Mesenchymal stem cell (in vitro differentiated cells and primary cell): ENCODE data around the gene CDC42BPB.

Source experiments
- DNase-seq: peaks from one replicate; pipeline ENCODE4 v3.0.0-alpha.2; 2013
- H2AFZ ChIP-seq: one replicate; pipeline ENCODE4 v1.6.1; 2013; ENCODE audit warnings: low read depth, mild to moderate bottlenecking, control low read depth, inconsistent platforms, low read length, moderate library complexity
- H2AK5ac ChIP-seq: 2 replicates; pipeline ENCODE4 v1.6.1; 2013; ENCODE audit warnings: low read length, moderate library complexity, mild to moderate bottlenecking, inconsistent platforms; ENCODE audit not compliant: severe bottlenecking
- H2BK120ac ChIP-seq: one replicate; pipeline ENCODE4 v1.6.1; 2013; ENCODE audit warnings: low read depth, mild to moderate bottlenecking, inconsistent platforms, low read length, moderate library complexity
- H2BK12ac ChIP-seq, 2 experiments: one replicate each; pipeline ENCODE4 v1.6.1; 2013; ENCODE audit warnings: inconsistent platforms in 2 of 2, low read length in 2 of 2, mild to moderate bottlenecking in 2 of 2, moderate library complexity in 2 of 2, control low read depth in 1 of 2
- H2BK15ac ChIP-seq: one replicate; pipeline ENCODE4 v1.6.1; 2013; ENCODE audit warnings: mild to moderate bottlenecking, low read depth, inconsistent platforms; ENCODE audit not compliant: poor library complexity, severe bottlenecking
- H2BK5ac ChIP-seq: 2 replicates; pipeline ENCODE4 v1.6.1; 2013; ENCODE audit warnings: low read depth, mild to moderate bottlenecking, low read length, control low read depth, inconsistent platforms; ENCODE audit not compliant: poor library complexity, severe bottlenecking
- H3K14ac ChIP-seq, 2 experiments: one replicate each; pipeline ENCODE4 v1.6.1; 2013; ENCODE audit warnings: inconsistent platforms in 2 of 2, low read length in 2 of 2, control low read depth in 1 of 2, mild to moderate bottlenecking in 1 of 2, moderate library complexity in 1 of 2
- H3K18ac ChIP-seq, 2 experiments: one replicate each; pipeline ENCODE4 v1.6.1; 2013; ENCODE audit warnings: inconsistent platforms in 2 of 2, low read length in 2 of 2, control low read depth in 1 of 2, low read depth in 1 of 2, mild to moderate bottlenecking in 1 of 2
- H3K23ac ChIP-seq, 2 experiments: one replicate each; pipeline ENCODE4 v1.6.1; 2013; ENCODE audit warnings: inconsistent platforms in 2 of 2, low read length in 2 of 2, mild to moderate bottlenecking in 2 of 2, moderate library complexity in 2 of 2, control low read depth in 1 of 2
- H3K27ac ChIP-seq: 2 replicates; pipeline ENCODE4 v1.5.1; 2013; ENCODE audit warnings: mild to moderate bottlenecking, moderate library complexity, low read length, control low read depth, inconsistent platforms; ENCODE audit not compliant: poor library complexity, severe bottlenecking
- H3K27me3 ChIP-seq, 2 experiments: 2 replicates each; pipeline versions ENCODE4 v1.6.1 to v1.7.0; 2013; ENCODE audit warnings: low read length in 2 of 2, mild to moderate bottlenecking in 2 of 2, moderate library complexity in 2 of 2, control low read depth in 1 of 2, inconsistent platforms in 1 of 2; ENCODE audit not compliant: control insufficient read depth in 1 of 2, insufficient read depth in 1 of 2
- H3K36me3 ChIP-seq, 2 experiments: 2 replicates each; pipeline versions ENCODE4 v1.6.1 to v1.7.0; 2013; ENCODE audit warnings: low read length in 2 of 2, control low read depth in 1 of 2, inconsistent platforms in 1 of 2, low read depth in 1 of 2, mild to moderate bottlenecking in 1 of 2; ENCODE audit not compliant: insufficient read depth in 2 of 2, control insufficient read depth in 1 of 2
- H3K4ac ChIP-seq, 2 experiments: one replicate each; pipeline ENCODE4 v1.6.1; 2013; ENCODE audit warnings: inconsistent platforms in 2 of 2, low read length in 2 of 2, mild to moderate bottlenecking in 2 of 2, moderate library complexity in 2 of 2, control low read depth in 1 of 2, low read depth in 1 of 2
- H3K4me1 ChIP-seq: 2 replicates; pipeline ENCODE4 v1.6.1; 2013; ENCODE audit warnings: low read depth, low read length, control low read depth; ENCODE audit not compliant: control insufficient read depth, insufficient read depth
- H3K4me2 ChIP-seq: 2 replicates; pipeline ENCODE4 v1.6.1; 2013; ENCODE audit warnings: low read length, mild to moderate bottlenecking, inconsistent platforms; ENCODE audit not compliant: poor library complexity, severe bottlenecking
- H3K4me3 ChIP-seq, 2 experiments: 2 replicates each; pipeline versions ENCODE4 v1.5.1 to v1.7.0; 2013; ENCODE audit warnings: low read length in 2 of 2, mild to moderate bottlenecking in 2 of 2, control low read depth in 1 of 2, low read depth in 1 of 2; ENCODE audit not compliant: insufficient read depth in 1 of 2
- H3K79me1 ChIP-seq: replicated peaks from 2 replicates; pipeline ENCODE4 v1.6.1; 2013; ENCODE audit warnings: mild to moderate bottlenecking, control low read depth, low read length, inconsistent platforms; ENCODE audit not compliant: poor library complexity, severe bottlenecking
- H3K9ac ChIP-seq: 2 replicates; pipeline ENCODE4 v1.7.0; 2013; ENCODE audit warnings: mild to moderate bottlenecking, low read length, moderate library complexity
- H3K9me3 ChIP-seq: 2 replicates; pipeline ENCODE4 v1.7.0; 2013; ENCODE audit warnings: mild to moderate bottlenecking, low read length; ENCODE audit not compliant: control insufficient read depth
- H4K8ac ChIP-seq: one replicate; pipeline ENCODE4 v1.6.1; 2013; ENCODE audit warnings: inconsistent platforms, mild to moderate bottlenecking, low read length, moderate library complexity
- H4K91ac ChIP-seq: one replicate; pipeline ENCODE4 v1.6.1; 2013; ENCODE audit warnings: mild to moderate bottlenecking, low read length, inconsistent platforms
- WGBS: methylation state at CpG from one replicate; pipeline ENCODE4 v1.1.7; 2013; ENCODE audit warnings: mixed read lengths; 5-methylcytosine and 5-hydroxymethylcytosine counted together

Gene CDC42BPB

GRCh38 chr14:103023881-103024473, 33.4 kb downstream of the CDC42BPB start:
- Histone ChIP-seq H2AFZ (no peak overlapping the region), H2BK15ac (no peak overlapping the region), H2BK120ac (no peak overlapping the region), H3K18ac (peak overlapping the region; percentile 4 to 73), H2AK5ac (no peak overlapping the region), H3K36me3 (peaks cover 9 to 11% of the 10 kb centered on the region in 2 experiments), H4K8ac (peak overlapping the region; percentile 61), H3K9ac (peak overlapping the region; percentile 85), H3K27ac (peak overlapping the region; percentile 81), H2BK12ac (peak overlapping the region in 1 of 2 experiments; percentile 83), H3K4me3 (peak overlapping the region in 1 of 2 experiments; percentile 64), H3K14ac (no peak overlapping the region), H3K4ac (peak overlapping the region in 1 of 2 experiments; percentile 9), H3K4me2 (peak overlapping the region; percentile 52), H3K23ac (no peak overlapping the region), H3K4me1 (peaks cover 32% of the 10 kb centered on the region), H3K9me3 (no peaks in the 10 kb centered on the region), H2BK5ac (no peak overlapping the region), H3K27me3 (no peaks in the 10 kb centered on the region), H4K91ac (no peak overlapping the region), H3K79me1 (no peaks in the 10 kb centered on the region)
- peak; percentile 94 for DNase-seq
- WGBS = 7% methylated on average over 14 of the region's 15 CpGs

GRCh38 chr14:103022685-103023044, 34.7 kb downstream of the CDC42BPB start:
- no peak overlapping the region for H3K14ac ChIP-seq
- peak overlapping the region; percentile 61 for H3K9ac ChIP-seq
- no peak overlapping the region for H2AK5ac ChIP-seq
- peaks cover 39% of the 10 kb centered on the region for H3K4me1 ChIP-seq
- 68% methylated on average over 2 of the region's 2 CpGs for WGBS
- DNase-seq = peak; percentile 33
- no peaks in the 10 kb centered on the region for H3K27me3 ChIP-seq
- H2BK15ac ChIP-seq = no peak overlapping the region
- no peak overlapping the region for H4K8ac ChIP-seq
- H3K18ac ChIP-seq = no peak overlapping the region
- H3K4me3 ChIP-seq = peak overlapping the region in 1 of 2 experiments; percentile 44
- peak overlapping the region; percentile 61 for H3K27ac ChIP-seq
- no peak overlapping the region for H2BK5ac ChIP-seq
- peak overlapping the region; percentile 12 for H3K4me2 ChIP-seq
- no peak overlapping the region for H2AFZ ChIP-seq
- no peak overlapping the region for H2BK12ac ChIP-seq
- peaks cover 9 to 11% of the 10 kb centered on the region in 2 experiments for H3K36me3 ChIP-seq
- H3K23ac ChIP-seq = no peak overlapping the region
- no peaks in the 10 kb centered on the region for H3K9me3 ChIP-seq
- H3K79me1 ChIP-seq = no peaks in the 10 kb centered on the region
- no peak overlapping the region for H4K91ac ChIP-seq
- H3K4ac ChIP-seq = no peak overlapping the region
- no peak overlapping the region for H2BK120ac ChIP-seq

GRCh38 chr14:103022002-103022684, 35.2 kb downstream of the CDC42BPB start:
- no peak overlapping the region for H2AFZ ChIP-seq
- H3K9ac ChIP-seq = peak overlapping the region; percentile 61
- no peak overlapping the region for H3K14ac ChIP-seq
- H3K79me1 ChIP-seq = no peaks in the 10 kb centered on the region
- H4K91ac ChIP-seq = no peak overlapping the region
- peaks cover 42% of the 10 kb centered on the region for H3K4me1 ChIP-seq
- peak overlapping the region in 1 of 2 experiments; percentile 44 for H3K4me3 ChIP-seq
- H3K27ac ChIP-seq = peak overlapping the region; percentile 61
- H3K27me3 ChIP-seq = no peaks in the 10 kb centered on the region
- no peaks in the 10 kb centered on the region for H3K9me3 ChIP-seq
- H3K18ac ChIP-seq = no peak overlapping the region
- H3K4ac ChIP-seq = peak overlapping the region in 1 of 2 experiments; percentile 18
- H4K8ac ChIP-seq = peak overlapping the region; percentile 5
- no peak overlapping the region for H2BK12ac ChIP-seq
- 52% methylated on average over 12 of the region's 12 CpGs for WGBS
- no peak overlapping the region for H2BK5ac ChIP-seq
- H3K23ac ChIP-seq = no peak overlapping the region
- H2BK15ac ChIP-seq = no peak overlapping the region
- peaks cover 11 to 12% of the 10 kb centered on the region in 2 experiments for H3K36me3 ChIP-seq
- no peak overlapping the region for H2AK5ac ChIP-seq
- no peak overlapping the region for H2BK120ac ChIP-seq
- DNase-seq = peak; percentile 56
- peak overlapping the region; percentile 12 for H3K4me2 ChIP-seq

GRCh38 chr14:103021684-103022001, 35.7 kb downstream of the CDC42BPB start:
- Histone ChIP-seq H3K18ac (no peak overlapping the region), H3K36me3 (peaks cover 11 to 12% of the 10 kb centered on the region in 2 experiments), H3K4ac (peak overlapping the region in 1 of 2 experiments; percentile 18), H3K14ac (no peak overlapping the region), H3K4me1 (peaks cover 42% of the 10 kb centered on the region), H2BK120ac (no peak overlapping the region), H2BK5ac (no peak overlapping the region), H3K4me2 (no peak overlapping the region), H4K91ac (no peak overlapping the region), H3K9me3 (no peaks in the 10 kb centered on the region), H2AFZ (no peak overlapping the region), H4K8ac (no peak overlapping the region), H2BK15ac (no peak overlapping the region), H3K27me3 (no peaks in the 10 kb centered on the region), H3K79me1 (no peaks in the 10 kb centered on the region), H2AK5ac (no peak overlapping the region), H3K9ac (peak overlapping the region; percentile 61), H2BK12ac (no peak overlapping the region), H3K4me3 (no peak overlapping the region), H3K27ac (peak overlapping the region; percentile 61), H3K23ac (no peak overlapping the region)
- WGBS = 96% methylated on average over 11 of the region's 11 CpGs
- no peak for DNase-seq
